ENCODE data around the gene MSH3.

- TF ChIP-seq ZNF48 (tag by site-specific recombination; IDR thresholded peaks at IDR 0.05): no peak
- no peak for TF ChIP-seq YY1 (tag by site-specific recombination; IDR thresholded peaks at IDR 0.05)
- TF ChIP-seq ZNF223 (tag by site-specific recombination; IDR thresholded peaks at IDR 0.05): no peak
- TF ChIP-seq, protein P1, sequence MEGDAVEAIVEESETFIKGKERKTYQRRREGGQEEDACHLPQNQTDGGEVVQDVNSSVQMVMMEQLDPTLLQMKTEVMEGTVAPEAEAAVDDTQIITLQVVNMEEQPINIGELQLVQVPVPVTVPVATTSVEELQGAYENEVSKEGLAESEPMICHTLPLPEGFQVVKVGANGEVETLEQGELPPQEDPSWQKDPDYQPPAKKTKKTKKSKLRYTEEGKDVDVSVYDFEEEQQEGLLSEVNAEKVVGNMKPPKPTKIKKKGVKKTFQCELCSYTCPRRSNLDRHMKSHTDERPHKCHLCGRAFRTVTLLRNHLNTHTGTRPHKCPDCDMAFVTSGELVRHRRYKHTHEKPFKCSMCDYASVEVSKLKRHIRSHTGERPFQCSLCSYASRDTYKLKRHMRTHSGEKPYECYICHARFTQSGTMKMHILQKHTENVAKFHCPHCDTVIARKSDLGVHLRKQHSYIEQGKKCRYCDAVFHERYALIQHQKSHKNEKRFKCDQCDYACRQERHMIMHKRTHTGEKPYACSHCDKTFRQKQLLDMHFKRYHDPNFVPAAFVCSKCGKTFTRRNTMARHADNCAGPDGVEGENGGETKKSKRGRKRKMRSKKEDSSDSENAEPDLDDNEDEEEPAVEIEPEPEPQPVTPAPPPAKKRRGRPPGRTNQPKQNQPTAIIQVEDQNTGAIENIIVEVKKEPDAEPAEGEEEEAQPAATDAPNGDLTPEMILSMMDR (tag by site-specific recombination; IDR thresholded peaks at IDR 0.05): no peak
- no peak for TF ChIP-seq REST (tag by site-specific recombination; IDR thresholded peaks at IDR 0.05)
- no peak for TF ChIP-seq ZNF791 (tag by site-specific recombination; IDR thresholded peaks at IDR 0.05)
- no peak for TF ChIP-seq SETDB1 (IDR thresholded peaks at IDR 0.05; ENCODE audit: insufficient read length, low read length)
- no peak for TF ChIP-seq ZNF184 (tag by site-specific recombination; IDR thresholded peaks at IDR 0.05)
- no peak for TF ChIP-seq GLI2 (tag by site-specific recombination; IDR thresholded peaks at IDR 0.05; ENCODE audit: borderline replicate concordance, low read depth)
- TF ChIP-seq MZF1 (tag by site-specific recombination; IDR thresholded peaks at IDR 0.05; ENCODE audit: borderline replicate concordance): no peak
- no peak for TF ChIP-seq ZNF501 (tag by site-specific recombination; IDR thresholded peaks at IDR 0.05)
- TF ChIP-seq, protein P2, sequence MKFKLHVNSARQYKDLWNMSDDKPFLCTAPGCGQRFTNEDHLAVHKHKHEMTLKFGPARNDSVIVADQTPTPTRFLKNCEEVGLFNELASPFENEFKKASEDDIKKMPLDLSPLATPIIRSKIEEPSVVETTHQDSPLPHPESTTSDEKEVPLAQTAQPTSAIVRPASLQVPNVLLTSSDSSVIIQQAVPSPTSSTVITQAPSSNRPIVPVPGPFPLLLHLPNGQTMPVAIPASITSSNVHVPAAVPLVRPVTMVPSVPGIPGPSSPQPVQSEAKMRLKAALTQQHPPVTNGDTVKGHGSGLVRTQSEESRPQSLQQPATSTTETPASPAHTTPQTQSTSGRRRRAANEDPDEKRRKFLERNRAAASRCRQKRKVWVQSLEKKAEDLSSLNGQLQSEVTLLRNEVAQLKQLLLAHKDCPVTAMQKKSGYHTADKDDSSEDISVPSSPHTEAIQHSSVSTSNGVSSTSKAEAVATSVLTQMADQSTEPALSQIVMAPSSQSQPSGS (tag by site-specific recombination; IDR thresholded peaks at IDR 0.05; ENCODE audit: low read depth): no peak
- TF ChIP-seq ZNF121 (tag by site-specific recombination; IDR thresholded peaks at IDR 0.05): no peak
- TF ChIP-seq PBX3 (CRISPR knock-in tag; IDR thresholded peaks at IDR 0.05): no peak
These were observed 108.8 kb downstream of the MSH3 start for GRCh38 chr5:80763211-80763610.

All from HEK293 (cell line).